MM.1S (cell line): Measurements from ENCODE around the gene KCNQ1.

ENCODE experiments used
- DNase-seq: peaks from one replicate; pipeline ENCODE4 v3.0.0-alpha.2; 2015
- H2AFZ ChIP-seq: fragments of 300-600 bp; sonication (generic); 2 replicates; pipeline ENCODE4 v1.6.0; 2016; ENCODE audit warnings: antibody characterized with exemption, low read length
- H3F3A ChIP-seq: fragments of 300-600 bp; sonication (generic); 2 replicates; pipeline ENCODE4 v1.6.1; 2016; ENCODE audit warnings: mild to moderate bottlenecking, antibody characterized with exemption, low read length, moderate library complexity, mixed read lengths; ENCODE audit not compliant: insufficient read depth
- H3K27ac ChIP-seq: fragments of 300-600 bp; sonication (generic); 2 replicates; pipeline ENCODE4 v1.5.1; 2016; ENCODE audit warnings: mild to moderate bottlenecking, low read length
- H3K27me3 ChIP-seq: fragments of 300-600 bp; sonication (generic); replicated peaks from 2 replicates; pipeline ENCODE4 v1.6.0; 2016; ENCODE audit warnings: low read length; ENCODE audit not compliant: insufficient read depth
- H3K36me3 ChIP-seq: fragments of 300-600 bp; sonication (generic); replicated peaks from 2 replicates; pipeline ENCODE4 v1.6.1; 2016; ENCODE audit warnings: mild to moderate bottlenecking, low read length, mixed read lengths; ENCODE audit not compliant: insufficient read depth
- H3K4me1 ChIP-seq: fragments of 300-600 bp; sonication (generic); 2 replicates; pipeline ENCODE4 v1.6.1; 2016; ENCODE audit warnings: low read length, mixed read lengths
- H3K4me2 ChIP-seq: fragments of 300-600 bp; sonication (generic); 2 replicates; pipeline ENCODE4 v1.6.0; 2016; ENCODE audit warnings: low read depth, low read length
- H3K4me3 ChIP-seq: fragments of 300-600 bp; sonication (generic); 2 replicates; pipeline ENCODE4 v1.5.1; 2016; ENCODE audit warnings: low read length, mixed read lengths
- H3K79me2 ChIP-seq: fragments of 300-600 bp; sonication (generic); 2 replicates; pipeline ENCODE4 v1.6.1; 2016; ENCODE audit warnings: mixed run types, low read length, mixed read lengths
- H3K9ac ChIP-seq: fragments of 300-600 bp; sonication (generic); 2 replicates; pipeline ENCODE4 v1.6.1; 2016; ENCODE audit warnings: low read length, mixed read lengths
- H3K9me2 ChIP-seq: fragments of 300-600 bp; sonication (generic); replicated peaks from 2 replicates; pipeline ENCODE4 v1.6.1; 2016; ENCODE audit warnings: mild to moderate bottlenecking, low read length, mixed read lengths; ENCODE audit not compliant: insufficient read depth
- H3K9me3 ChIP-seq: fragments of 300-600 bp; sonication (generic); replicated peaks from 2 replicates; pipeline ENCODE4 v1.6.1; 2016; ENCODE audit warnings: mild to moderate bottlenecking, low read length, mixed read lengths; ENCODE audit not compliant: insufficient read depth
- H4K20me1 ChIP-seq: fragments of 300-600 bp; sonication (generic); 2 replicates; pipeline ENCODE4 v1.6.1; 2016; ENCODE audit warnings: mild to moderate bottlenecking, low read length, moderate library complexity, mixed read lengths; ENCODE audit not compliant: insufficient read depth
- CTCF ChIP-seq: fragments of 300-600 bp; sonication (generic); IDR thresholded peaks from 2 replicates; pipeline ENCODE4 v1.5.1; 2016; ENCODE audit warnings: antibody characterized with exemption, low read length, mixed read lengths
- EZH2 ChIP-seq: fragments of 300-600 bp; sonication (generic); optimal IDR thresholded peaks from 2 replicates; pipeline ENCODE3; 2017; ENCODE audit warnings: low read depth, mild to moderate bottlenecking, antibody characterized with exemption, low read length, mixed read lengths
- EZH2phosphoT487 ChIP-seq: fragments of 300-600 bp; sonication (generic); IDR thresholded peaks from 2 replicates; pipeline ENCODE4 v1.6.1; 2018; ENCODE audit warnings: antibody characterized with exemption, low read length

KCNQ1 gene

GRCh38 chr11:2697866-2698265, 253.1 kb downstream of the KCNQ1 start:
- H2AFZ ChIP-seq = no peak overlapping the region
- H3K36me3 ChIP-seq = no peaks in the 10 kb centered on the region
- no peaks in the 10 kb centered on the region for H3K9me2 ChIP-seq
- no peak overlapping the region for H3K4me3 ChIP-seq
- H3K4me1 ChIP-seq = no peaks in the 10 kb centered on the region
- TF ChIP-seq CTCF = no peak
- no peak for TF ChIP-seq EZH2phosphoT487
- TF ChIP-seq EZH2 = no peak
- H3K4me2 ChIP-seq = peak overlapping the region; percentile 53; the same call in 1 of the 2 replicates
- H3K27me3 ChIP-seq = no peaks in the 10 kb centered on the region
- no peaks in the 10 kb centered on the region for H3K9me3 ChIP-seq
- H3K27ac ChIP-seq = no peak overlapping the region
- DNase-seq = no peak
- peaks cover 65% of the 10 kb centered on the region for H3K79me2 ChIP-seq
- no peaks in the 10 kb centered on the region for H3F3A ChIP-seq
- H3K9ac ChIP-seq = no peak overlapping the region
- H4K20me1 ChIP-seq = no peaks in the 10 kb centered on the region

GRCh38 chr11:2698386-2699184, 253.8 kb downstream of the KCNQ1 start:
- no peaks in the 10 kb centered on the region for H3K36me3 ChIP-seq
- no peaks in the 10 kb centered on the region for H3K4me1 ChIP-seq
- H3K4me3 ChIP-seq = peak overlapping the region; percentile 65
- H3K27ac ChIP-seq = no peak overlapping the region
- no peaks in the 10 kb centered on the region for H4K20me1 ChIP-seq
- no peaks in the 10 kb centered on the region for H3K9me3 ChIP-seq
- no peaks in the 10 kb centered on the region for H3K27me3 ChIP-seq
- no peak overlapping the region for H2AFZ ChIP-seq
- no peaks in the 10 kb centered on the region for H3F3A ChIP-seq
- TF ChIP-seq EZH2phosphoT487 (no peak), CTCF (no peak), EZH2 (no peak)
- H3K9me2 ChIP-seq = no peaks in the 10 kb centered on the region
- H3K79me2 ChIP-seq = peaks cover 62% of the 10 kb centered on the region
- H3K4me2 ChIP-seq = peak overlapping the region; percentile 53
- DNase-seq = no peak
- H3K9ac ChIP-seq = peak overlapping the region; percentile 71; the same call in 1 of the 2 replicates

- H4K20me1 ChIP-seq = no peaks in the 10 kb centered on the region
- no peaks in the 10 kb centered on the region for H3K9me3 ChIP-seq
- no peaks in the 10 kb centered on the region for H3K4me1 ChIP-seq
- no peak for TF ChIP-seq CTCF
- no peak for TF ChIP-seq EZH2
- no peak for DNase-seq
- no peaks in the 10 kb centered on the region for H3K9me2 ChIP-seq
- no peak overlapping the region for H2AFZ ChIP-seq
- H3K79me2 ChIP-seq = peaks cover 56% of the 10 kb centered on the region
- H3K27ac ChIP-seq = no peak overlapping the region
- H3F3A ChIP-seq = no peaks in the 10 kb centered on the region
- H3K4me2 ChIP-seq = peak overlapping the region; percentile 53
- H3K4me3 ChIP-seq = peak overlapping the region; percentile 65
- H3K9ac ChIP-seq = peak overlapping the region; percentile 71
- no peaks in the 10 kb centered on the region for H3K27me3 ChIP-seq
- H3K36me3 ChIP-seq = no peaks in the 10 kb centered on the region
These were observed 254.3 kb downstream of the KCNQ1 start for GRCh38 chr11:2699185-2699530.
